HG03378 (cell line): Measurements from ENCODE around the gene DBN1.

ENCODE experiments used
- ATAC-seq: cut with Tn5 transposase; IDR thresholded peaks from one replicate; pipeline ENCODE4 v1.9.1; 2021; ENCODE audit warnings: mild to moderate bottlenecking, moderate library complexity; ENCODE audit not compliant: unreplicated experiment

DBN1 gene

GRCh38 chr5:177457852-177458681, 15.4 kb downstream of the DBN1 start:
- no peak for ATAC-seq

- peak; percentile 47 for ATAC-seq
These were observed 16.2 kb downstream of the DBN1 start for GRCh38 chr5:177456976-177457851.

GRCh38 chr5:177456591-177456964, 16.9 kb downstream of the DBN1 start:
- ATAC-seq: no peak

- ATAC-seq: peak; percentile 21
These were observed 17.5 kb downstream of the DBN1 start for GRCh38 chr5:177455661-177456590.

- ATAC-seq: peak; percentile 38
These were observed 18.3 kb downstream of the DBN1 start for GRCh38 chr5:177455036-177455660.

- peak; percentile 34 for ATAC-seq
These were observed 18.9 kb downstream of the DBN1 start for GRCh38 chr5:177454397-177455035.

GRCh38 chr5:177453852-177454396, 19.5 kb downstream of the DBN1 start:
- ATAC-seq: peak; percentile 5

- no peak for ATAC-seq
These were observed 20.5 kb downstream of the DBN1 start for GRCh38 chr5:177452688-177453638.

GRCh38 chr5:177450667-177451424, 22.6 kb downstream of the DBN1 start:
- ATAC-seq: no peak

- no peak for ATAC-seq
These were observed 24.0 kb downstream of the DBN1 start for GRCh38 chr5:177449140-177450061.

GRCh38 chr5:177448244-177448950, 25.0 kb downstream of the DBN1 start:
- no peak for ATAC-seq

- ATAC-seq: no peak
These were observed 25.7 kb downstream of the DBN1 start for GRCh38 chr5:177447611-177448243.

GRCh38 chr5:177447066-177447610, 26.3 kb downstream of the DBN1 start:
- ATAC-seq: no peak

GRCh38 chr5:177446200-177447065, 27.0 kb downstream of the DBN1 start, which contains the start of gene PRR7:
Gene PRR7, plus strand, starts transcription at chr5:177446814. Its CDS starts 8,254 bp downstream, at chr5:177455068.
- no peak for ATAC-seq
